PC-9 (cell line): Measurements from ENCODE around the gene EDN1. TPM values are rescaled to one million over a fixed set of nuclear protein-coding genes. Genes with fewer than 3 reads are reported as not detected.

Experiments
- BruUV-seq: library from RNA; stranded (reverse); fragments of 400-500 nt; replicated peaks from 2 replicates; lab custom pipeline; 2021; lab: Mats Ljungman, UMichigan
- CTCF ChIA-PET: fragments of 300-600 bp; sonication (Branson Sonifier 250); formaldehyde crosslinking; loops from one replicate; lab custom pipeline; 2022; ENCODE audit warnings: antibody characterized with exemption; lab: Charles Lee
- POLR2A ChIA-PET: fragments of 300-600 bp; sonication (Branson Sonifier 250); formaldehyde crosslinking; loops from one replicate; lab custom pipeline; 2022; ENCODE audit warnings: antibody characterized with exemption; ENCODE audit not compliant: unreplicated experiment; lab: Charles Lee
- DNase-seq, 2 experiments: peaks; one replicate each; pipeline versions ENCODE4 v3.0.0 to v3.0.0-alpha.2; 2015 to 2022; ENCODE audit warnings: mixed read lengths in 1 of 2
- H2AFZ ChIP-seq: fragments of 200-600 bp; sonication (generic); 2 replicates; pipeline ENCODE4 v1.8.1; 2017; ENCODE audit warnings: antibody characterized with exemption
- H3F3A ChIP-seq: fragments of 200-600 bp; sonication (generic); 2 replicates; pipeline ENCODE4 v1.8.1; 2017; ENCODE audit warnings: antibody characterized with exemption, mild to moderate bottlenecking, low read depth; ENCODE audit not compliant: insufficient read depth
- H3K27ac ChIP-seq: fragments of 200-600 bp; sonication (generic); 2 replicates; pipeline ENCODE4 v1.6.1; 2016; ENCODE audit warnings: mixed run types
- H3K27me3 ChIP-seq: fragments of 200-600 bp; sonication (generic); 2 replicates; pipeline ENCODE4 v1.6.1; 2016; ENCODE audit warnings: low read depth, mixed run types; ENCODE audit not compliant: insufficient read depth
- H3K36me3 ChIP-seq: fragments of 200-600 bp; sonication (generic); 2 replicates; pipeline ENCODE4 v1.6.1; 2016; ENCODE audit warnings: low read depth, mixed run types
- H3K4me1 ChIP-seq: fragments of 200-600 bp; sonication (generic); replicated peaks from 2 replicates; pipeline ENCODE4 v1.6.1; 2016; ENCODE audit warnings: mixed run types; ENCODE audit not compliant: insufficient read depth
- H3K4me2 ChIP-seq: fragments of 200-600 bp; sonication (generic); 2 replicates; pipeline ENCODE4 v1.6.1; 2017; ENCODE audit warnings: mixed run types
- H3K4me3 ChIP-seq: fragments of 200-600 bp; sonication (generic); 2 replicates; pipeline ENCODE4 v1.6.1; 2016; ENCODE audit warnings: mixed run types
- H3K79me2 ChIP-seq: fragments of 200-600 bp; sonication (generic); 2 replicates; pipeline ENCODE4 v1.6.1; 2017; ENCODE audit warnings: low read depth, mixed run types
- H3K9me2 ChIP-seq: fragments of 200-600 bp; sonication (generic); 2 replicates; pipeline ENCODE4 v1.8.1; 2017; ENCODE audit warnings: mild to moderate bottlenecking; ENCODE audit not compliant: insufficient read depth
- H3K9me3 ChIP-seq: fragments of 200-600 bp; sonication (generic); 2 replicates; pipeline ENCODE4 v1.8.1; 2016; ENCODE audit warnings: low read depth; ENCODE audit not compliant: insufficient read depth
- H4K20me1 ChIP-seq: fragments of 200-600 bp; sonication (generic); 2 replicates; pipeline ENCODE4 v1.8.1; 2017; ENCODE audit not compliant: insufficient read depth
- CTCF ChIP-seq: fragments of 200-600 bp; sonication (generic); conservative IDR thresholded peaks from 2 replicates; pipeline ENCODE4 v1.6.1; 2017; ENCODE audit warnings: mixed run types, antibody characterized with exemption, mild to moderate bottlenecking, moderate library complexity
- EZH2 ChIP-seq: fragments of 200-600 bp; sonication (generic); IDR thresholded peaks from 2 replicates; pipeline ENCODE4 v1.8.0; 2017; ENCODE audit warnings: antibody characterized with exemption, low read depth
- intact Hi-C: fragments of 100-400 bp; cut with micrococcal nuclease; formaldehyde crosslinking; loops from one replicate; pipeline ENCODE4 v1.10.0; 2022; ENCODE audit not compliant: unreplicated experiment
- total RNA-seq: library from RNA; stranded (reverse); gene quantifications from 2 replicates; pipeline ENCODE4 v1.2.3, GENCODE V29; 2021

EDN1 gene
- total RNA-seq, 1 experiment from 2014 or later = 3.3 TPM

GRCh38 chr6:12249541-12250382, 40.4 kb upstream of the EDN1 start:
- ChIA-PET CTCF (no interaction called here), POLR2A (no interaction called here)
- H3K36me3 ChIP-seq = no peaks in the 10 kb centered on the region
- intact Hi-C loops = no loop called here
- peak in 1 of 2 experiments; percentile 78 for DNase-seq
- 0 out of 2 replicates have a peak, but pooled peaks cover 5% of the 10 kb centered on the region for H3F3A ChIP-seq
- H3K4me3 ChIP-seq = no peak overlapping the region
- H3K9me2 ChIP-seq = no peaks in the 10 kb centered on the region
- no peak overlapping the region for H2AFZ ChIP-seq
- no peaks in the 10 kb centered on the region for H3K9me3 ChIP-seq
- no peaks in the 10 kb centered on the region for H4K20me1 ChIP-seq
- no TSS peak for BruUV-seq
- no peaks in the 10 kb centered on the region for H3K79me2 ChIP-seq
- 0 out of 2 replicates have a peak overlapping the region, but pooled peaks have one; percentile 3 for H3K4me2 ChIP-seq
- peaks cover 22% of the 10 kb centered on the region for H3K4me1 ChIP-seq
- no peak for TF ChIP-seq EZH2
- TF ChIP-seq CTCF = no peak
- no peaks in the 10 kb centered on the region for H3K27me3 ChIP-seq
- peak overlapping the region; percentile 28 for H3K27ac ChIP-seq

GRCh38 chr6:12250383-12250770, 39.8 kb upstream of the EDN1 start:
- peak overlapping the region; percentile 28; the same call in 1 of the 2 replicates for H3K27ac ChIP-seq
- 0 out of 2 replicates have a peak, but pooled peaks cover 5% of the 10 kb centered on the region for H3F3A ChIP-seq
- TF ChIP-seq EZH2 (no peak), CTCF (no peak)
- intact Hi-C loops = no loop called here
- H2AFZ ChIP-seq = no peak overlapping the region
- H3K9me2 ChIP-seq = no peaks in the 10 kb centered on the region
- POLR2A ChIA-PET = no interaction called here
- no peaks in the 10 kb centered on the region for H3K79me2 ChIP-seq
- no peaks in the 10 kb centered on the region for H3K27me3 ChIP-seq
- H3K4me3 ChIP-seq = no peak overlapping the region
- no peak for DNase-seq
- no peaks in the 10 kb centered on the region for H4K20me1 ChIP-seq
- H3K36me3 ChIP-seq = no peaks in the 10 kb centered on the region
- peaks cover 22% of the 10 kb centered on the region for H3K4me1 ChIP-seq
- no TSS peak for BruUV-seq
- H3K4me2 ChIP-seq = 0 out of 2 replicates have a peak overlapping the region, but pooled peaks have one; percentile 3
- no peaks in the 10 kb centered on the region for H3K9me3 ChIP-seq
- CTCF ChIA-PET = no interaction called here

- H3K4me1 ChIP-seq = peaks cover 15% of the 10 kb centered on the region
- H2AFZ ChIP-seq = no peak overlapping the region
- H3K79me2 ChIP-seq = no peaks in the 10 kb centered on the region
- H3K27ac ChIP-seq = no peak overlapping the region
- no peak for TF ChIP-seq CTCF
- TF ChIP-seq EZH2 = no peak
- no peaks in the 10 kb centered on the region for H4K20me1 ChIP-seq
- H3F3A ChIP-seq = 0 out of 2 replicates have a peak, but pooled peaks cover 5% of the 10 kb centered on the region
- H3K36me3 ChIP-seq = no peaks in the 10 kb centered on the region
- no peak for DNase-seq
- ChIA-PET POLR2A (no interaction called here), CTCF (no interaction called here)
- no peaks in the 10 kb centered on the region for H3K9me3 ChIP-seq
- intact Hi-C loops = no loop called here
- H3K4me3 ChIP-seq = no peak overlapping the region
- no TSS peak for BruUV-seq
- no peaks in the 10 kb centered on the region for H3K27me3 ChIP-seq
- no peaks in the 10 kb centered on the region for H3K9me2 ChIP-seq
- no peak overlapping the region for H3K4me2 ChIP-seq
Observed at GRCh38 chr6:12254210-12254609, 36.0 kb upstream of the EDN1 start.
